Right lobe of liver (tissue), 6 donors: ENCODE results near the gene SLC44A1. TPM values are rescaled to one million over a fixed set of nuclear protein-coding genes. Genes with fewer than 3 reads are reported as not detected.

Source experiments
- ATAC-seq, 4 donors: fragments of 200-7000 bp; cut with Tn5 transposase; one replicate each; pipeline ENCODE4 v1.9.1; 2020; ENCODE audit warnings: mild to moderate bottlenecking in 4 of 4, moderate library complexity in 4 of 4
- DNase-seq, 3 donors: peaks; one replicate each; pipeline ENCODE4 v3.0.0-alpha.2; 2020
- H3K27ac ChIP-seq, 3 donors: fragments of 200-600 bp; one replicate each; pipeline ENCODE4 v1.8.0; 2022
- H3K27me3 ChIP-seq, 2 donors: fragments of 200-600 bp; one replicate each; pipeline ENCODE4 v1.8.0; 2022
- H3K36me3 ChIP-seq, 4 donors: fragments of 200-600 bp; sonication (generic) in 1 of 4; one replicate each; pipeline versions ENCODE4 v1.5.1 to v1.8.0; 2017 to 2022; ENCODE audit warnings: control low read depth in 1 of 4
- H3K4me1 ChIP-seq, 4 donors: fragments of 200-600 bp; sonication (generic) in 1 of 4; one replicate each; pipeline versions ENCODE4 v1.5.1 to v1.8.0; 2017 to 2022; ENCODE audit warnings: control low read depth in 1 of 4
- H3K4me3 ChIP-seq, 3 donors: fragments of 200-600 bp; one replicate each; pipeline ENCODE4 v1.8.0; 2022
- H3K9me3 ChIP-seq, 4 donors: fragments of 200-600 bp; sonication (generic) in 1 of 4; one replicate each; pipeline versions ENCODE4 v1.5.1 to v1.8.0; 2017 to 2022; ENCODE audit warnings: control low read depth in 1 of 4
- POLR2A ChIP-seq: fragments of 450-650 bp; IDR thresholded peaks from one replicate; pipeline ENCODE4 v1.6.1; 2017; ENCODE audit warnings: antibody characterized with exemption, mild to moderate bottlenecking
- WGBS: methylation state at CpG from one replicate; pipeline ENCODE4 v1.1.6; 2018; ENCODE audit warnings: low coverage, low lambda C conversion rate; ENCODE audit not compliant: insufficient coverage; ENCODE audit errors: missing lambda C conversion rate; 5-methylcytosine and 5-hydroxymethylcytosine counted together
- intact Hi-C, 2 donors: fragments of 100-400 bp; cut with DNase I; formaldehyde crosslinking; loops; one replicate each; pipeline versions ENCODE4 v1.11.2 to v1.14.1; 2022
- total RNA-seq, 6 experiments: library from RNA; depleted of rRNA in 2 of 6; stranded (reverse); fragments of >200 nt in 2 of 6; fragmentation: NEBNext Ultra II Directional in 3 of 6; extraction: Animal tissue kit (Norgen Biotek cat#: 25700) in 3 of 6; gene quantifications; one replicate each; pipeline versions ENCODE4 v1.1.0 to v1.2.4, GENCODE V29; 2016 to 2023
- TF ChIP-seq, protein P1 (sequence below), 4 donors: fragments of 200-600 bp in 3 of 4; fragments of 450-650 bp in 1 of 4; IDR thresholded peaks; one replicate each; pipeline versions ENCODE4 v1.5.1 to v1.8.0; 2016 to 2022; ENCODE audit warnings: antibody characterized with exemption in 4 of 4, mild to moderate bottlenecking in 2 of 4
- donor health status: DM: no; HTN: yes; CAD: no.
- donor health status: DM: no; HTN: no; CAD: no.
- donor health status: DM: no; HTN: no; CAD: no.
- donor health status: DM: no; HTN: yes; CAD: no.
- donor health status: DM: no; HTN: yes; CAD: no.

The SLC44A1 gene
- total RNA-seq, 6 experiments from 2014 or later: 44.7 to 73.2 (median 50.1) TPM

DNA sequence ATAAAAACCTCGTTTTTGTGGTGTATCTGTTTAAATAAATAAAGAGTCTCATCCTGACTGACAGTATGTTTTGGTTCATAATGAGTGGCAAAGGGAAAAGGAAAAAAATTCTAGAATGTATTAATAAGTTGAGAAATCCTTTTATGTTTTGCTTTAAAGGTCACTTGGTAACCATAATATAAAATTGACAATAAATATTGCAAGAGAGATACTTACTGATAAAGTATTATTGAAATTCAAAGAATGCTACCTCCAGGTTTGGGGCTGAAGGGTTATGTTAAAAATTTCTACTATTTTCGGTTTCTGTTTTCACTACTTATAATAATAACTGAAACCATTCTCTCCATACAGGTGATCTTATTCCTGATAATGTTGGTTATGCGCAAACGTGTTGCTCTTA is 118.0 kb downstream of the SLC44A1 start:
- Histone ChIP-seq H3K36me3 (peaks cover 0 to 71% (median 3%) of the 10 kb centered on the region in 4 donors), H3K4me3 (no peak overlapping the region), H3K27ac (no peak overlapping the region), H3K9me3 (no peaks in the 10 kb centered on the region), H3K4me1 (no peaks in the 10 kb centered on the region), H3K27me3 (no peaks in the 10 kb centered on the region)
- TF ChIP-seq POLR2A: no peak
- TF ChIP-seq, protein P1, sequence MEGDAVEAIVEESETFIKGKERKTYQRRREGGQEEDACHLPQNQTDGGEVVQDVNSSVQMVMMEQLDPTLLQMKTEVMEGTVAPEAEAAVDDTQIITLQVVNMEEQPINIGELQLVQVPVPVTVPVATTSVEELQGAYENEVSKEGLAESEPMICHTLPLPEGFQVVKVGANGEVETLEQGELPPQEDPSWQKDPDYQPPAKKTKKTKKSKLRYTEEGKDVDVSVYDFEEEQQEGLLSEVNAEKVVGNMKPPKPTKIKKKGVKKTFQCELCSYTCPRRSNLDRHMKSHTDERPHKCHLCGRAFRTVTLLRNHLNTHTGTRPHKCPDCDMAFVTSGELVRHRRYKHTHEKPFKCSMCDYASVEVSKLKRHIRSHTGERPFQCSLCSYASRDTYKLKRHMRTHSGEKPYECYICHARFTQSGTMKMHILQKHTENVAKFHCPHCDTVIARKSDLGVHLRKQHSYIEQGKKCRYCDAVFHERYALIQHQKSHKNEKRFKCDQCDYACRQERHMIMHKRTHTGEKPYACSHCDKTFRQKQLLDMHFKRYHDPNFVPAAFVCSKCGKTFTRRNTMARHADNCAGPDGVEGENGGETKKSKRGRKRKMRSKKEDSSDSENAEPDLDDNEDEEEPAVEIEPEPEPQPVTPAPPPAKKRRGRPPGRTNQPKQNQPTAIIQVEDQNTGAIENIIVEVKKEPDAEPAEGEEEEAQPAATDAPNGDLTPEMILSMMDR (IDR thresholded peaks at IDR 0.05): no peak
- no peak for ATAC-seq
- DNase-seq: no peak
- intact Hi-C loops: no loop called here
- WGBS: 84% methylated on average over 4 of the region's 4 CpGs

GRCh38 chr9:105363837-105364236 is 119.4 kb downstream of the SLC44A1 start:
- Histone ChIP-seq H3K4me3 (no peak overlapping the region), H3K9me3 (no peaks in the 10 kb centered on the region), H3K27me3 (no peaks in the 10 kb centered on the region), H3K4me1 (no peaks in the 10 kb centered on the region), H3K36me3 (peaks cover 0 to 72% (median 3%) of the 10 kb centered on the region in 4 donors), H3K27ac (no peak overlapping the region)
- intact Hi-C loops: no loop called here
- no peak for TF ChIP-seq POLR2A
- TF ChIP-seq, protein P1 (IDR thresholded peaks at IDR 0.05): no peak
- DNase-seq (no peak), ATAC-seq (no peak)
- WGBS: 100% methylated on average over 2 of the region's 2 CpGs

DNA sequence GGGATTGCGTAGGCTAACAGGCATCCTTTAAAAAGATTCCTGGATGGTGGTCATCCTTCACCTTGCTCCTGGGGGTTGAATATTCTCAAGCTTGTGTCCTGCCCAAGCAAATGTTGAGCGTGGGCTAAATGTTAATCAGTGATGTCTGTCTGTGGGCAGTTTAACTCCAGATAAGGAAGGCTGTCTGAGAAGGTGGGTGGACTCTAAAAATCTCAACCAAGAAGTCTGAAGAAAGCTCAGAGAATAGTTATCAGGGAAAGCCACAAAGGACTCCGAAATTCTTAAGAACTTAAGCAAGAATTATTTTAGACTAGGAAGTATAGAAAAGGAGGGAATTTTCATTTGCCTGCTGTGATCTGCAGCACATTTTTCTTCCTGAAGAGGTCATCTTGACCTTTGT is 125.5 kb downstream of the SLC44A1 start:
- H3K27ac ChIP-seq: no peak overlapping the region
- no peaks in the 10 kb centered on the region for H3K27me3 ChIP-seq
- H3K36me3 ChIP-seq: peaks cover 0 to 26% (median 2%) of the 10 kb centered on the region in 4 donors
- no peaks in the 10 kb centered on the region for H3K4me1 ChIP-seq
- TF ChIP-seq, protein P1 (IDR thresholded peaks at IDR 0.05): no peak
- TF ChIP-seq POLR2A: no peak
- H3K4me3 ChIP-seq: no peak overlapping the region
- DNase-seq (no peak), ATAC-seq (no peak)
- no peaks in the 10 kb centered on the region for H3K9me3 ChIP-seq
- intact Hi-C loops: no loop called here
- 80% methylated on average over 3 of the region's 3 CpGs for WGBS

GRCh38 chr9:105373723-105374122 is 129.3 kb downstream of the SLC44A1 start:
- no peak for DNase-seq
- no peak for ATAC-seq
- H3K36me3 ChIP-seq: peaks cover 0 to 12% (median 4%) of the 10 kb centered on the region in 4 donors
- H3K9me3 ChIP-seq: no peaks in the 10 kb centered on the region
- 100% methylated on average over 1 of the region's 1 CpG for WGBS
- TF ChIP-seq POLR2A: no peak
- intact Hi-C loops: no loop called here
- H3K27ac ChIP-seq: no peak overlapping the region
- no peaks in the 10 kb centered on the region for H3K27me3 ChIP-seq
- no peak overlapping the region for H3K4me3 ChIP-seq
- H3K4me1 ChIP-seq: no peaks in the 10 kb centered on the region

GRCh38 chr9:105375323-105375722 is 130.9 kb downstream of the SLC44A1 start:
- no peaks in the 10 kb centered on the region for H3K27me3 ChIP-seq
- DNase-seq: no peak
- TF ChIP-seq, protein P1 (IDR thresholded peaks at IDR 0.05): no peak
- TF ChIP-seq POLR2A: no peak
- no peak for ATAC-seq
- no peaks in the 10 kb centered on the region for H3K4me1 ChIP-seq
- peaks cover 0 to 12% (median 4%) of the 10 kb centered on the region in 4 donors for H3K36me3 ChIP-seq
- intact Hi-C loops: no loop called here
- H3K9me3 ChIP-seq: no peaks in the 10 kb centered on the region
- no peak overlapping the region for H3K27ac ChIP-seq
- 94% methylated on average over 4 of the region's 4 CpGs for WGBS
- no peak overlapping the region for H3K4me3 ChIP-seq
